ENCODE data around the gene SP100.
"Not testable (repeated sequence)": the region's sequence is repeated elsewhere in the genome, so short reads cannot be mapped to it uniquely, and the experiment has no call there.

SP100 gene

DNA sequence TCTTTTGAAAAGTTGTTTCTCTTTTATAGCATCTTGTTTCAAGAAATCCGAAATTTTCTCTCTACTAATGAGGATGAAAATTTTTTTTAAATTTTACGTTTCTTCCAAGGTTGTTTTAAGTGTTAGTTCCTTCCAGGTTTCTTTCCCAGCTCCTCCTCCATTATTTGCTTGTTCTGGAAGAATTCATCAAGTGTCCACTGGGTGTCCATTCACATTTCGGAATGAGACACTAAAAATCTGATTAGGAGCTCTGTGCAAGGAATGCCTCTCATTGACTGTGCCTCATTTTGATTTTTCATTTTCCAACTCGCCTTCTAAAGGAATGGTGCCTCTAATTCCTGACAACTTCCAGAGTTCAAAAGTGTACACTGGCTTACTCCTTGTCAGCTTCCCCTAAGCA is 6.1 kb downstream of the SP100 start:
- DNase-seq, result no peak

DNA sequence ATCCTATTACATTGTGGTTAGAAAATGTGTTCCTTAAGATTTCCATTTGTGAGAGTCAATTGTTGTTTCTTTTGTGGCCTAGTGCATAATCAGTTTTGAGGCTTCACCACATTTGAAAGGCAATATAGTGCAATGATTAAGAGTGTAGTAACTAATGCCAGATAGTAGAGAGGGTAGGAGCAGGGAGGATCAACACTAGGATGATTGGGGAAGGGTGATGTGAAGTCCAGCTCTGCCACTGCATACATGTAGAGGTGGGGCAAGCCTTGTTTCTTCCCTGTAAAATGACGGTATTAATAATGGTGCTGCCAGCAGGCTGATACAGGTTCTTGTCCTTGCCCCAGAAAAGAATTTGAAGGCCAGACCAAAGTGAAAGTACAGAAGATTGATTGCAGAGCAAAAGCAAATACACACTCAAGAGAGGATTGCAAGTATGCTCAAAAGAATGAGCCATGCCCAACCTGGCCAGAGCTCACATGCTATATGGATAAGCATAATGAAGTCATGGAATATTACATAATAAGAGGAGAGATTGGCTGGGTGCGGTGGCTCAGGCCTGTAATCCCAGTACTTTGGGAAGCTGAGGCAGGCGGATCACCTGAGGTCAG is 8.0 kb downstream of the SP100 start:
- DNase-seq, result no peak

GRCh38 chr2:230425377-230425776 is 9.4 kb downstream of the SP100 start:
- no peak for DNase-seq

DNA sequence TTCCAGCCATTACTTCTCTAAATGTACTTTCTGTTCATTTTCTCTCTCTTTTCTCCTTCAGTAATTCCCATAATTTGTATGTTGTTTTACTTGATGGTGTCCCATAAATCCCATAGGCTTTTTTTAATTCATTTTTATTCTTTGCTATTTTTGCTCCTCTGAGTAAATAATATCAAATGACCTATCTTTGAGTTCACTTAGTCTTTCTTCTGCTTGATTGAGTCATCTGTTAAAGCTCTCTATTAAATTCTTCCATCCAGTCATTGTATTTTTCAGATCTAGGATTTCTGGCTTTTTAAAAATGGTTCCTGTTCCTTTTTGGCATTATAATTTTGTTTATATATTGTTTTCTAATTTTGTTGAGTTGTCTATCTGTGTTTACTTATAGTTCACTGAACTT is 13.5 kb downstream of the SP100 start:
- no peak for DNase-seq

DNA sequence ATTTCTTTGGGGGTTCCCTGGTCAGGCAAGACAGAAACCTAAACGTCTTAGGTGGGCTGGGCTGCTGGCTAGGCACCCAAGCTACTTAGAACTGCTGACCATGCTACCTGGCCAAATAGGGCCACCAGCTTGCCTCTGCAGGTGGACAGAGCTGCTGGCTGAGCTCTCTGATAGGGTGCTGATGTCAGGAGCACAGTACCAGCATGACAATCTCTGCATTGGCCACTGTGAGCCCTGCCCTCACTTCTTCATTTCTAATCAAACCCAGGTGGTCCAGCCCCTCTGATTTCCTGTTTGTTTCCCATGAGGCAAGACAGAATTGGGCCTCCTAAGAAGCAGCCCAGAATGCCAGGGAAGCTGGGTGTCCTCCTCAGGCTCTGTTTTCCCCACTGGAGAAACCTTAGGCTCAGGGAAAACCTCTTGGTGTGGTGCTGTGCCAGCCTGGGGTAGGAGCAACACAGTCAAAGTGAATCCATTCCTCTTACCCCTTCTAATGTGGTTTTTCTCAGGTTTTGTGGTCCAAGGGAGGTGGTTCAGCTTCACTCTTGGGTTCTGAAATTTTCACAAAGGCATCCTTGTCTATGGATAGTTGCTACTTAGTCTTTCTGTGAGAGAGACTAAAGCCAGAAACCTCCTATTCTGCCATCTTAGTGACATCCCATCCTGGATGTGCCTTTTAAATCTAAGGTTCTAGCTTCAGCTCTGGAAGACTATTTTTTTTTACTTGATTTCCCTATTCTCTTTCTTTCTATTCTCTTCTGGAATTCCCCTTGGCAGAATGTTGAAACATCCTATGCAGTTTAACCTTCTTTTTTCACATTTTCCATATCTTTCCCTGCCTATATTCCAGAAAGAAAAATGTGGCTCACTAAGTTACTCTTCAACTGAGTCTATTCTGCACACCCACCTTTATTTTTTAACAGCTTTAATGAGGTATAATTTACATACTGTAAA is 15.2 kb downstream of the SP100 start:
- no peak for DNase-seq

- no peak for DNase-seq
Observed at GRCh38 chr2:230434677-230435324, 18.8 kb downstream of the SP100 start.

DNA sequence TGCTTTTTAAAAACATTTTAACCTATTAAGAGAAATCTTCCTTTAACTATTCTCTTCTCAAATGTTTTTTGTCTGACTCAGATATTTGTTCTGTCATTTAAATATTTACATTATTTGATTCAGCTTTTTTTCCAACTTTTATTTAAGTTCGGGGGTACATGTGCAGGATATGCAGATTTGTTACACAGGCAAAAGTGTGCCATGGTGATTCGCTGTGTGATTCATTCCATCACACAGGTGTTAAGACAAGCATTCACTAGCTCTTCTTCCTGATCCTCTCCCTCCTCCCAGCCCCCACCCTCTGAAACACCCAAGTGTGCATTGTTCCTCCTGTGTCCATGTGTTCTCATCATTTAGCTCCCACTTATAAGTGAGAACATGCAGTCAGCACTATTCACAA is 19.4 kb downstream of the SP100 start:
- no peak for DNase-seq

- not testable (repeated sequence) for DNase-seq
Observed at GRCh38 chr2:230439121-230439520, 23.1 kb downstream of the SP100 start.

DNA sequence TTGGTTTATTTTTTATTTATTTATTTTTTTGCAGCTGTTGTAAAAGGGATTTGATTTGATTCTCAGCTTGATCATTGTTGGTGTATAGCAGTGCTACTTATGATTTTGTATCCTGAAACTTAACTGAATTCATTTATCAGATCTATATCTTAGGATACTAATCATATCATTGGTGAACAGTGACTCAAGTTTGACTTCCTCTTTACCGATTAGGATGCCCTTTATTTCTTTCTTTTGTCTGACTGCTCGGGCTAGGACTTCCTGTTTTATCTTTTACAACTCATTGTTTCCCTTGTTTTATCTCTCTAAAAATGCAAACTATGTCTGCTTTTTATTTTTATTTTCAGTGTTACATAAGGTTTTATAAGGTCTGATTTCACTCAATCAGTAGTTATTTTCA is 23.6 kb downstream of the SP100 start:
- DNase-seq, result peak; percentile 43

DNA sequence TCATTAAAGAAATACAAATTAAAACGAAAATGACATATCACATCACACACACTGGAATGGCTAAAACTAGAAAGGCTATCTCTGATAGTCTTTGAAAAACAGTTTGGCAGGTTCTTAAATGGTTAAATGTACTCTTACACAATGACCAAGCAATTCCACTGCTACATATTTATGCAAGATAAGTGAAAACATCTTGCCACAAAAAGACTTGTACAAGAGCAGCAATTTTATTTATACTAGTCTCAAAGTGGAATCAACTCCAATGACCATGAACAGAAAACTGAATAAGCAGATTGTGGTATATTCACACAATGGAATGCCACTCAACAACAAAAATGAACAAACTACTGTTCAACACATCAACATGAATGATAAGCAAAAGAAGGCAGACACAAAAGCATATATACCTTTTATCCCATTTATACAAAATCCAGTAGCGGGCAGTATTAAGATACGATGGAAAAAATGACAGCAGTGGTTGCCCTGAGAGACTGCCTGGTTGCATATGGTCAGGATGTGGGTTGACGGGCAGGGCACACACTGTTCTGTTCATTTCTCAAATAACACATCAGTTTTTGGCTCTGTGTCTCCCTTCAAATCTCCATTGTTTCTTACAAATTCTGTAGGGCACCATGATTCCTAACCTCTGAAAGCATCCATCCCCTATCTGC is 25.4 kb downstream of the SP100 start:
- DNase-seq, result no peak

DNA sequence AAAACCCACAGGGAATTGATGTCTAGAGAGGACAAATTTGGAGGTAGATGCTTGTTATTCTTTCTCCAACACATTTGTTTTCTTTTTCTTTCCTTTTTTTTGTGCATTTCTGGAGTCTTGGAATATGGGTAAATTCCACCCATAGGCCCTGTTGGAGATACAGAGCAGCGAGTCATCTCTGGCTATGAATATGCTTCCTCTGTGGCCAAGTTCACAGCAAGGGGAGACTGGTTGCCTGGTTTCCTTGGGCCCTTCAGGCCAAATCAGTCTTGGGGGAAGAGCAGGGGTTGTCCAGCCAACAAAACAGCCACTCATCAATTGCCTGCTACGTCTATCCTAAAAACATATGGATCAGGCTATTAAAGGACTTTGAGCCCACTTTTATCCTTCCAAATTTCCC is 27.5 kb downstream of the SP100 start:
- DNase-seq, result no peak

- no peak for DNase-seq
Observed at GRCh38 chr2:230444832-230445231, 28.8 kb downstream of the SP100 start.

- no peak for DNase-seq
Observed at GRCh38 chr2:230447036-230447435, 31.0 kb downstream of the SP100 start.

DNA sequence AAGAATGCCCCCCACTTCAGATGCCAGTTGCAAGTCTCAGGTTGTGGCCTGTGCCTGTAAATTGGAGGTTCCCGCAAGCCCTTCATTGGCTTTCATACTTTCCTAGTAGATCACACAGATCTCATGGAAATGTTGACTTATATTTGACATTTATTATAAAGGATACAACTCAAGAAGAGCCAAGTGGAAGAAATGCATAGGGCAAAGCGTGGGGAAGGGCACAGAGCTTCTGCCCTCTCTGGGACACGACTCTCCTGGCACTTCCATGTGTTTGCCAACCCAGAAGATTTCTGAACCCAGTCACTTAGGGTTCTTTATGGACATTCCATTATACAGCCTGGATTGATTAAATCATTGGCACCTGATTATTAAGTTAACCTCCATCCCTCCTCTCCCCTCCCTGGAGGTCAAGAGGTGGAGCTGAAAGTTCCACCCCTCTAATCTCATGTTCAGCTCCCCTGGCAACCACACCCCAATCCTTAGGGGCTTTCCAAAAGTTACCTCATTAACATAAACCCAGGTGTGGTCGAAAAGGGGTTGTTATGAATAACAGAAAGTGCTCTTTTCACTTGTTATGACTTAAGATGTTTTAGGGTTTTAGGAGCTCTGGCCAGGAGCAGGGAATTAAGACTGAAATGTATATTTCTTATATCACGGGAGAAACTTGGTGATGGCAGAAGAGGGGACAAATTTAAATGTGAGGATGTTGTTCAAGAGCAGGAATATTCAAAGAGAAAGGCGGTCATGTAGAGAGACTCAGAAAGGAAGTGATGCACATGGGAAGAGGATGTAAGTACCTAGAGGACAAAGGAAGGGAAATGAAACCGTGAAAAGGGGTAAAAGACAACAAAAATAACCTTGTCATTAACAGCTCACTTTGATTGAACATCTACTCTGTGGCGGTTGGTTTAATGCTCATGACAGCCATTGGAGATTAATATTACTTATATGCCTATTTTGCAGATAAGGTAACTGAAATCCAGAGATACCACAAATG is 31.8 kb downstream of the SP100 start:
- DNase-seq, result no peak

GRCh38 chr2:230449901-230450467 is 34.0 kb downstream of the SP100 start:
- DNase-seq, result no peak

- no peak for DNase-seq
Observed at GRCh38 chr2:230453006-230453405, 37.0 kb downstream of the SP100 start.

DNA sequence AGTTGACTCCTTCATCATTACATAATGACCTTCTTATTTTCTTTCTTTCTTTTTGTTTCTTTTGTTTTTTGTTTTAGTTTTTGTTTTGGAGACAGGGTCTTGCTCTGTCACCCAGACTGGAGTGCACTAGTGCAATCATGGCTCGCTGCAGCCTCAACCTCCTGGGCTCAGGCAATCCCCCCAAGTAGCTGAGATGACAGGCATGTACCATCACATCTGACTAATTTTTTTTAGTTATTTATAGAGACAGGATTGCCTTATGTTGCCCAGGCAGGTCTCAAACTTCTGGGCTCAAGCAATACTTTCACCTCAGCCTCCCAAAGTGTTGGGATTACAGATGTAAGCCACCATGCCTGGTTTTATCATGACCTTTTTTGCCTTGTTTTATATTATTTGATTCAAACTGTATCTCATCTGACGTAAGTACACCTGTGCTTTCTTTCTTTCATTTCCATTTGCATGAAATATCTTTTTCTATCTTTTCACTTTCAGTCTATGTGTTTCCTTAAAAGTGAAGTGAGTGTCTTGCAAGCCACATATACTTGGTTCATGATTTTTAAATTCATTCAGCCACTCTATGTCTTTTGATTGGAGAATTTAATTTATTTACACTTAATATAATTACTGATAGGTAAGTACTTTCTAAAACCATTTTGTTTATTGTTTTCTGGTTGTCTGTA is 39.1 kb downstream of the SP100 start:
- DNase-seq, result no peak

DNA sequence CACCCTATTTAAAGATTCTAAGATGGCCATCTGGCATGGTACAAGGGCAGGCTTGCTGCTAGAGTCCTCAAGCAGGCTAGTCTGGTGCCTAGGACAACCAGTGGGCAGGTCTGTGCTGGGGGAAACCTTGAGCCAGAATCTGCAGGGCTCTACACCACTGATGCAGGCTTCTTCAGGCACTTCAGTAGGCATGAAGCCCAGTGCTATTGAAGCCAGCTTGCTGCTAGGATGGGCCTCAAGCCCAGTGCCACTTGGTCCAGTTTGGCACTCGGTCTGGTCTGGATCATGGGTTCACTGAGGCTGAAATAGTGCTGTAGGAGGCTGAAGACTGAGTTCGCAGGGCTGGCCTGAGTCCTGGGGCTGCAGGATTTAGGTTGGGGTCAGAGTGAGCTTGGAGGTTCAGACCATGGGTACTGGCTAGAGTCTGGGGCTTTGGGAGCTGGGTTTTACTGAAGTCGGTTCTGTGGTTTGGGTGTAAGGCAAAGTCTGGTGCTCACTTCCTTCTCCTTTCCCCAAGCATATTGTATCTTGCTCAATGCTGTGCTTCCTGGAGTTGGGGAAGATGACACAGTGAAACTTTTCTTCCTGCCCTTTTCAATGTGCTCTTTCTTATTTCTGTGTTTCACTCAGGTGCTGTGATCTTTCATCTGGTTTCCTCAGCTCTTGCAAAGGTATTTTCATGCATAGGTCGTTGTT is 41.2 kb downstream of the SP100 start:
- DNase-seq, result peak; percentile 88

DNA sequence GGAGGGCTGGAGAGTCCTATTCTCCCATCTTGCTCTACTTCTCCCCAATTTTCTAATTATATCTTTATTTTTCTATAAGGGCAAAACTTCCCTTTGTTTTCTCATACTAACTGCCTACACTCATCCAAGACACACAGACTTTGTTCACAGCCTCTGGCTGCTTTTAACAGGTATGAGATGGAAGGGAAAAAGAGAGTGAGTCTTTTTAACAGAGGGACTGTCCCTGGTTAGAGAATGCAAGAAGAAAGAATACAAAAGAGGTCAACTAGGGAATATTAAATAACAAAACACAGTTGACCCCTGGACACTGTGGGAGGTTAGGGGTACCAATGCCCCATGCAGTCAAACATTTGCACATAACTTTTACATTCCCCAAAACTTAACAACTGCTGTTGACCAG is 41.8 kb downstream of the SP100 start:
- DNase-seq, result no peak

DNA sequence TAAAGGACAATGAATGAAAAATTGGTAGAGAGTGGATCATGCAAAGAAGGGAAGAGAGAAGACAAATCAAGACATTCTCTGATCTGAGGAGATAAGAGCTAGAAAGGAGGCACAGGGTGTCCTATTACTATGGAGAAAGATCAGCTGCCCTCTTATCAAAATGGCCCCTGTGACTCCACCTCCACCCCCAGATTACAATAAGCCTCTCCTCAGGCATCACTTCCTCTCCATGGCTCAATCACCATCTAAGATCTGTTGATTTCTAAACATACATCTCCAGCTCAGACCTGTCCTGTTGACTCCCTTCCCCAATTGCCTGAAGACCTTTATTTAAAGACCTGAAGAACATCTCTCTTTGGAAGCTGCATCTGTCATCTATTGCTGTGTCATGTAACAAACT is 43.2 kb downstream of the SP100 start:
- DNase-seq, result peak; percentile 11
